H1 (cell line): ENCODE results near the gene FGGY. TPM values are rescaled to one million over a fixed set of nuclear protein-coding genes. Genes with fewer than 3 reads are reported as not detected.

Source experiments
- CTCF ChIA-PET: fragments of 300-600 bp; sonication (Branson Sonifier 250); formaldehyde crosslinking; loops from one replicate; lab custom pipeline; 2021; ENCODE audit not compliant: partially characterized antibody; lab: Charles Lee
- POLR2A ChIA-PET: fragments of 300-600 bp; sonication (Branson Sonifier 250); formaldehyde crosslinking; loops from one replicate; lab custom pipeline; 2021; ENCODE audit warnings: inconsistent platforms; ENCODE audit not compliant: partially characterized antibody; lab: Charles Lee
- DNase-seq, 2 experiments: peaks; one replicate each; pipeline versions ENCODE4 v3.0.0 to v3.0.0-alpha.2; 2010 to 2022; ENCODE audit warnings: low spot score in 2 of 2, low read depth in 1 of 2, mixed read lengths in 1 of 2
- FAIRE-seq: peaks from 2 replicates; lab custom pipeline; 2011; peaks lifted over from hg19 to GRCh38; lab: Jason Lieb, UNC
- H2AFZ ChIP-seq: 2 replicates; pipeline ENCODE4 v1.8.1; 2012; ENCODE audit warnings: low read length, inconsistent platforms
- H2AK5ac ChIP-seq: 2 replicates; pipeline ENCODE4 v1.6.1; 2013; ENCODE audit warnings: low read depth, low read length
- H2BK120ac ChIP-seq: replicated peaks from 2 replicates; pipeline ENCODE3; 2013; ENCODE audit warnings: low read depth, low read length, inconsistent platforms
- H2BK12ac ChIP-seq: 2 replicates; pipeline ENCODE4 v1.6.1; 2013; ENCODE audit warnings: low read depth, low read length
- H2BK15ac ChIP-seq: 2 replicates; pipeline ENCODE4 v1.6.1; 2013; ENCODE audit warnings: low read length
- H2BK20ac ChIP-seq: 2 replicates; pipeline ENCODE4 v1.6.1; 2013; ENCODE audit warnings: low read length
- H2BK5ac ChIP-seq: 2 replicates; pipeline ENCODE4 v1.6.1; 2013; ENCODE audit warnings: low read depth, low read length
- H3K14ac ChIP-seq: 2 replicates; pipeline ENCODE4 v1.6.1; 2013; ENCODE audit warnings: inconsistent platforms; ENCODE audit not compliant: insufficient read length
- H3K18ac ChIP-seq: 2 replicates; pipeline ENCODE4 v1.6.1; 2013; ENCODE audit warnings: low read length; ENCODE audit errors: extremely low read depth
- H3K23ac ChIP-seq: 2 replicates; pipeline ENCODE4 v1.6.1; 2013; ENCODE audit warnings: inconsistent platforms; ENCODE audit not compliant: insufficient read length
- H3K23me2 ChIP-seq: 2 replicates; pipeline ENCODE4 v1.6.1; 2013; ENCODE audit warnings: low read depth, low read length
- H3K27ac ChIP-seq: 2 replicates; pipeline ENCODE4 v1.6.1; 2011; ENCODE audit warnings: low read depth, low read length, inconsistent platforms
- H3K27me3 ChIP-seq, 4 experiments: replicated peaks in 1 of 4; 1 replicate in 1 of 4; 2 replicates in 3 of 4; pipeline versions ENCODE4 v1.6.1 to v1.8.1; 2011 to 2013; ENCODE audit warnings: low read length in 3 of 4, mild to moderate bottlenecking in 3 of 4, inconsistent platforms in 2 of 4, mixed read lengths in 2 of 4, moderate library complexity in 1 of 4; ENCODE audit not compliant: control insufficient read depth in 3 of 4, insufficient read depth in 3 of 4; ENCODE audit errors: extremely low read depth in 1 of 4
- H3K36me3 ChIP-seq, 4 experiments: 2 replicates each; pipeline versions ENCODE4 v1.6.1 to v1.8.1; 2011 to 2013; ENCODE audit warnings: mild to moderate bottlenecking in 4 of 4, low read length in 3 of 4, moderate library complexity in 2 of 4, control low read depth in 1 of 4, inconsistent platforms in 1 of 4; ENCODE audit not compliant: insufficient read depth in 4 of 4, control insufficient read depth in 2 of 4
- H3K4ac ChIP-seq: replicated peaks from 2 replicates; pipeline ENCODE3; 2013; ENCODE audit warnings: low read length, low read depth, mixed read lengths, inconsistent platforms; ENCODE audit not compliant: insufficient read length
- H3K4me1 ChIP-seq, 4 experiments: replicated peaks in 1 of 4; 1 replicate in 1 of 4; 2 replicates in 3 of 4; pipeline versions ENCODE4 v1.6.1 to v1.8.1; 2011 to 2013; ENCODE audit warnings: low read length in 3 of 4, inconsistent platforms in 2 of 4, mixed read lengths in 1 of 4; ENCODE audit not compliant: insufficient read depth in 4 of 4, control insufficient read depth in 3 of 4
- H3K4me2 ChIP-seq, 2 experiments: 2 replicates each; pipeline versions ENCODE4 v1.6.1 to v1.8.1; 2011 to 2013; ENCODE audit warnings: low read depth in 2 of 2, low read length in 2 of 2, control low read depth in 1 of 2, inconsistent platforms in 1 of 2, mild to moderate bottlenecking in 1 of 2; ENCODE audit not compliant: insufficient read depth in 1 of 2
- H3K4me3 ChIP-seq, 4 experiments: fragments of 200-600, 300-600 bp in 1 of 4; sonication (generic), shearing (Covaris generic), sonication (Bioruptor Twin) in 1 of 4; 2 replicates each; pipeline versions ENCODE4 v1.5.1 to v1.8.1; 2011 to 2016; ENCODE audit warnings: low read length in 4 of 4, low read depth in 3 of 4, control low read depth in 2 of 4, inconsistent platforms in 2 of 4, mild to moderate bottlenecking in 2 of 4, mixed read lengths in 1 of 4, moderate library complexity in 1 of 4; ENCODE audit not compliant: insufficient read depth in 2 of 4; ENCODE audit errors: extremely low read depth in 1 of 4
- H3K56ac ChIP-seq: replicated peaks from 2 replicates; pipeline ENCODE3; 2013; ENCODE audit warnings: low read depth, mild to moderate bottlenecking, mixed read lengths, low read length, inconsistent platforms; ENCODE audit not compliant: insufficient read length
- H3K79me1 ChIP-seq: 2 replicates; pipeline ENCODE4 v1.6.1; 2013; ENCODE audit warnings: low read depth, low read length, control low read depth
- H3K79me2 ChIP-seq, 2 experiments: 2 replicates each; pipeline versions ENCODE4 v1.6.1 to v1.8.1; 2012 to 2013; ENCODE audit warnings: low read length in 2 of 2, mild to moderate bottlenecking in 2 of 2, inconsistent platforms in 1 of 2; ENCODE audit not compliant: insufficient read depth in 2 of 2, control insufficient read depth in 1 of 2
- H3K9ac ChIP-seq, 4 experiments: replicated peaks in 1 of 4; 1 replicate in 1 of 4; 2 replicates in 3 of 4; pipeline versions ENCODE4 v1.6.1 to v1.8.1; 2011 to 2013; ENCODE audit warnings: low read depth in 3 of 4, low read length in 3 of 4, control low read depth in 2 of 4, mild to moderate bottlenecking in 2 of 4, moderate library complexity in 2 of 4, inconsistent platforms in 1 of 4; ENCODE audit errors: extremely low read depth in 1 of 4
- H3K9me3 ChIP-seq, 2 experiments: 2 replicates each; pipeline versions ENCODE4 v1.6.1 to v1.8.1; 2012 to 2013; ENCODE audit warnings: mild to moderate bottlenecking in 2 of 2, moderate library complexity in 2 of 2, control low read depth in 1 of 2, inconsistent platforms in 1 of 2, low read depth in 1 of 2, low read length in 1 of 2, mixed read lengths in 1 of 2; ENCODE audit not compliant: insufficient read depth in 2 of 2
- H4K20me1 ChIP-seq, 2 experiments: replicated peaks in 1 of 2; 2 replicates each; pipeline versions ENCODE3 to v1.8.1; 2011 to 2013; ENCODE audit warnings: inconsistent platforms in 2 of 2, low read length in 2 of 2, mild to moderate bottlenecking in 1 of 2; ENCODE audit not compliant: insufficient read depth in 2 of 2, control insufficient read depth in 1 of 2
- H4K5ac ChIP-seq: 2 replicates; pipeline ENCODE4 v1.6.1; 2013; ENCODE audit warnings: low read length, low read depth, mixed read lengths, inconsistent platforms; ENCODE audit not compliant: insufficient read length
- H4K8ac ChIP-seq: 2 replicates; pipeline ENCODE4 v1.8.0; 2013; ENCODE audit warnings: mild to moderate bottlenecking, moderate library complexity, low read length, inconsistent platforms; ENCODE audit not compliant: insufficient read depth; ENCODE audit errors: extremely low read depth
- H4K91ac ChIP-seq: replicated peaks from 2 replicates; pipeline ENCODE3; 2013; ENCODE audit warnings: low read length, mixed read lengths, inconsistent platforms; ENCODE audit not compliant: insufficient read length
- ASH2L ChIP-seq: fragments of 200-600, 300-600 bp; sonication (generic); IDR thresholded peaks from one replicate; pipeline ENCODE4 v1.7.1; 2017; ENCODE audit warnings: low read length
- CHD1 ChIP-seq: IDR thresholded peaks from 2 replicates; pipeline ENCODE4 v1.6.1; 2012; ENCODE audit warnings: low read depth, low read length, improper control_type of control experiment
- EGR1 ChIP-seq: IDR thresholded peaks from 2 replicates; pipeline ENCODE4 v1.6.1; 2011; ENCODE audit warnings: low read depth, low read length, borderline replicate concordance
- HDAC2 ChIP-seq, 2 experiments: fragments of 300-600 bp in 1 of 2; sonication (generic) in 1 of 2; IDR thresholded peaks; 2 replicates each; pipeline ENCODE4 v1.6.1; 2011 to 2012; ENCODE audit warnings: low read depth in 2 of 2, low read length in 2 of 2, mild to moderate bottlenecking in 2 of 2, moderate library complexity in 2 of 2, borderline replicate concordance in 1 of 2, inconsistent platforms in 1 of 2
- NANOG ChIP-seq: IDR thresholded peaks from 2 replicates; pipeline ENCODE4 v1.6.1; 2011; ENCODE audit warnings: low read length, low read depth, mild to moderate bottlenecking, inconsistent platforms; ENCODE audit not compliant: insufficient read depth, poor library complexity, severe bottlenecking
- WGBS, 2 experiments: shearing (Covaris generic) in 1 of 2; methylation state at CpG; one replicate each; pipeline versions ENCODE4 v1.1.6 to v1.1.7; 2013 to 2015; ENCODE audit warnings: low lambda C conversion rate in 2 of 2, mixed read lengths in 2 of 2, inconsistent platforms in 1 of 2, low coverage in 1 of 2, missing lambda C conversion rate in 1 of 2; ENCODE audit not compliant: insufficient replicate concordance in 2 of 2, insufficient coverage in 1 of 2, insufficient read length in 1 of 2; ENCODE audit errors: extremely low coverage in 1 of 2, missing lambda C conversion rate in 1 of 2; 5-methylcytosine and 5-hydroxymethylcytosine counted together
- polyA plus RNA-seq, 7 experiments: library from polyadenylated mRNA; depleted of rRNA in 3 of 7; stranded (reverse) in 5 of 7; unstranded in 2 of 7; fragments of >200 nt in 5 of 7; fragments of 200-250 nt in 2 of 7; gene quantifications; 1 replicate in 5 of 7; 2 replicates in 1 of 7; 4 replicates in 1 of 7; pipeline versions ENCODE4 v1.2.1 to v1.2.3, GENCODE V29; 2011 to 2013; ENCODE audit warnings: missing spikeins in 2 of 7, mixed read lengths in 2 of 7
- total RNA-seq: library from RNA; stranded (reverse); fragmentation: NEBNext Ultra II Directional; extraction: Animal tissue kit (Norgen Biotek cat#: 25700); gene quantifications from 2 replicates; pipeline ENCODE4 v1.2.1, GENCODE V29; 2021

The FGGY gene
- total and polyA plus RNA-seq, 2 of the 8 experiments (the other 6 are each of a cell fraction or from before 2014, with no cell fraction given) = 10.3 to 12.5 TPM

- Histone ChIP-seq H2BK12ac (no peak overlapping the region), H3K4me1 (peaks cover 1 to 5% (median 4%) of the 10 kb centered on the region in 4 experiments; a peak in 4 of 7 replicates), H2AK5ac (no peak overlapping the region), H2BK20ac (no peak overlapping the region), H3K9ac (no peak overlapping the region), H2AFZ (no peak overlapping the region), H2BK120ac (no peak overlapping the region), H3K4me3 (no peak overlapping the region), H4K20me1 (no peaks in the 10 kb centered on the region), H3K18ac (no peak overlapping the region), H4K8ac (no peak overlapping the region), H3K14ac (no peak overlapping the region), H3K79me1 (no peaks in the 10 kb centered on the region), H3K23ac (no peak overlapping the region), H3K27ac (no peak overlapping the region), H3K79me2 (no peaks in the 10 kb centered on the region; a peak in 1 of 4 replicates), H3K27me3 (no peaks in the 10 kb centered on the region), H3K9me3 (no peaks in the 10 kb centered on the region), H3K4ac (no peak overlapping the region), H2BK15ac (no peak overlapping the region), H3K23me2 (no peaks in the 10 kb centered on the region), H4K91ac (no peak overlapping the region), H3K56ac (no peak overlapping the region), H4K5ac (no peak overlapping the region), H3K4me2 (no peak overlapping the region), H2BK5ac (no peak overlapping the region), H3K36me3 (no peaks in the 10 kb centered on the region)
- TF ChIP-seq EGR1 (no peak), HDAC2 (IDR thresholded peaks at IDR 0.05; ENCODE audit: borderline replicate concordance in 1 of 2, low read depth in 2 of 2, low read length in 2 of 2) (no peak), NANOG (no peak), CHD1 (no peak), ASH2L (no peak)
- DNase-seq = no peak
- CTCF ChIA-PET = interaction anchor here (0.8 kb wide), 1 partner anchor 221 kb away, joined by 3 read pairs; no protein-coding TSS in a partner anchor
- FAIRE-seq = no peak
- WGBS, 2 experiments = 96% methylated on average over 1 of the region's 1 CpG; no CpG with 5 or more reads in 1 of the 2 experiments
- POLR2A ChIA-PET = no interaction called here
Observed at GRCh38 chr1:59261537-59261936, 35.4 kb upstream of the FGGY start.
